H1 (cell line): Measurements from ENCODE around the gene KRTAP3-2. TPM values are rescaled to one million over a fixed set of nuclear protein-coding genes. Genes with fewer than 3 reads are reported as not detected.

Experiments
- CTCF ChIA-PET: fragments of 300-600 bp; sonication (Branson Sonifier 250); formaldehyde crosslinking; loops from one replicate; lab custom pipeline; 2021; ENCODE audit not compliant: partially characterized antibody; lab: Charles Lee
- POLR2A ChIA-PET: fragments of 300-600 bp; sonication (Branson Sonifier 250); formaldehyde crosslinking; loops from one replicate; lab custom pipeline; 2021; ENCODE audit warnings: inconsistent platforms; ENCODE audit not compliant: partially characterized antibody; lab: Charles Lee
- DNase-seq, 2 experiments: peaks; one replicate each; pipeline versions ENCODE4 v3.0.0 to v3.0.0-alpha.2; 2010 to 2022; ENCODE audit warnings: low spot score in 2 of 2, low read depth in 1 of 2, mixed read lengths in 1 of 2
- FAIRE-seq: peaks from 2 replicates; lab custom pipeline; 2011; peaks lifted over from hg19 to GRCh38; lab: Jason Lieb, UNC
- H2AFZ ChIP-seq: 2 replicates; pipeline ENCODE4 v1.8.1; 2012; ENCODE audit warnings: low read length, inconsistent platforms
- H2AK5ac ChIP-seq: 2 replicates; pipeline ENCODE4 v1.6.1; 2013; ENCODE audit warnings: low read depth, low read length
- H2BK120ac ChIP-seq: replicated peaks from 2 replicates; pipeline ENCODE3; 2013; ENCODE audit warnings: low read depth, low read length, inconsistent platforms
- H2BK12ac ChIP-seq: 2 replicates; pipeline ENCODE4 v1.6.1; 2013; ENCODE audit warnings: low read depth, low read length
- H2BK15ac ChIP-seq: 2 replicates; pipeline ENCODE4 v1.6.1; 2013; ENCODE audit warnings: low read length
- H2BK20ac ChIP-seq: 2 replicates; pipeline ENCODE4 v1.6.1; 2013; ENCODE audit warnings: low read length
- H2BK5ac ChIP-seq: 2 replicates; pipeline ENCODE4 v1.6.1; 2013; ENCODE audit warnings: low read depth, low read length
- H3K14ac ChIP-seq: 2 replicates; pipeline ENCODE4 v1.6.1; 2013; ENCODE audit warnings: inconsistent platforms; ENCODE audit not compliant: insufficient read length
- H3K18ac ChIP-seq: 2 replicates; pipeline ENCODE4 v1.6.1; 2013; ENCODE audit warnings: low read length; ENCODE audit errors: extremely low read depth
- H3K23ac ChIP-seq: 2 replicates; pipeline ENCODE4 v1.6.1; 2013; ENCODE audit warnings: inconsistent platforms; ENCODE audit not compliant: insufficient read length
- H3K23me2 ChIP-seq: 2 replicates; pipeline ENCODE4 v1.6.1; 2013; ENCODE audit warnings: low read depth, low read length
- H3K27ac ChIP-seq: 2 replicates; pipeline ENCODE4 v1.6.1; 2011; ENCODE audit warnings: low read depth, low read length, inconsistent platforms
- H3K27me3 ChIP-seq, 4 experiments: replicated peaks in 1 of 4; 1 replicate in 1 of 4; 2 replicates in 3 of 4; pipeline versions ENCODE4 v1.6.1 to v1.8.1; 2011 to 2013; ENCODE audit warnings: low read length in 3 of 4, mild to moderate bottlenecking in 3 of 4, inconsistent platforms in 2 of 4, mixed read lengths in 2 of 4, moderate library complexity in 1 of 4; ENCODE audit not compliant: control insufficient read depth in 3 of 4, insufficient read depth in 3 of 4; ENCODE audit errors: extremely low read depth in 1 of 4
- H3K36me3 ChIP-seq, 4 experiments: 2 replicates each; pipeline versions ENCODE4 v1.6.1 to v1.8.1; 2011 to 2013; ENCODE audit warnings: mild to moderate bottlenecking in 4 of 4, low read length in 3 of 4, moderate library complexity in 2 of 4, control low read depth in 1 of 4, inconsistent platforms in 1 of 4; ENCODE audit not compliant: insufficient read depth in 4 of 4, control insufficient read depth in 2 of 4
- H3K4ac ChIP-seq: replicated peaks from 2 replicates; pipeline ENCODE3; 2013; ENCODE audit warnings: low read length, low read depth, mixed read lengths, inconsistent platforms; ENCODE audit not compliant: insufficient read length
- H3K4me1 ChIP-seq, 4 experiments: replicated peaks in 1 of 4; 1 replicate in 1 of 4; 2 replicates in 3 of 4; pipeline versions ENCODE4 v1.6.1 to v1.8.1; 2011 to 2013; ENCODE audit warnings: low read length in 3 of 4, inconsistent platforms in 2 of 4, mixed read lengths in 1 of 4; ENCODE audit not compliant: insufficient read depth in 4 of 4, control insufficient read depth in 3 of 4
- H3K4me2 ChIP-seq, 2 experiments: 2 replicates each; pipeline versions ENCODE4 v1.6.1 to v1.8.1; 2011 to 2013; ENCODE audit warnings: low read depth in 2 of 2, low read length in 2 of 2, control low read depth in 1 of 2, inconsistent platforms in 1 of 2, mild to moderate bottlenecking in 1 of 2; ENCODE audit not compliant: insufficient read depth in 1 of 2
- H3K4me3 ChIP-seq, 4 experiments: fragments of 200-600, 300-600 bp in 1 of 4; sonication (generic), shearing (Covaris generic), sonication (Bioruptor Twin) in 1 of 4; 2 replicates each; pipeline versions ENCODE4 v1.5.1 to v1.8.1; 2011 to 2016; ENCODE audit warnings: low read length in 4 of 4, low read depth in 3 of 4, control low read depth in 2 of 4, inconsistent platforms in 2 of 4, mild to moderate bottlenecking in 2 of 4, mixed read lengths in 1 of 4, moderate library complexity in 1 of 4; ENCODE audit not compliant: insufficient read depth in 2 of 4; ENCODE audit errors: extremely low read depth in 1 of 4
- H3K56ac ChIP-seq: replicated peaks from 2 replicates; pipeline ENCODE3; 2013; ENCODE audit warnings: low read depth, mild to moderate bottlenecking, mixed read lengths, low read length, inconsistent platforms; ENCODE audit not compliant: insufficient read length
- H3K79me1 ChIP-seq: 2 replicates; pipeline ENCODE4 v1.6.1; 2013; ENCODE audit warnings: low read depth, low read length, control low read depth
- H3K79me2 ChIP-seq, 2 experiments: 2 replicates each; pipeline versions ENCODE4 v1.6.1 to v1.8.1; 2012 to 2013; ENCODE audit warnings: low read length in 2 of 2, mild to moderate bottlenecking in 2 of 2, inconsistent platforms in 1 of 2; ENCODE audit not compliant: insufficient read depth in 2 of 2, control insufficient read depth in 1 of 2
- H3K9ac ChIP-seq, 4 experiments: replicated peaks in 1 of 4; 1 replicate in 1 of 4; 2 replicates in 3 of 4; pipeline versions ENCODE4 v1.6.1 to v1.8.1; 2011 to 2013; ENCODE audit warnings: low read depth in 3 of 4, low read length in 3 of 4, control low read depth in 2 of 4, mild to moderate bottlenecking in 2 of 4, moderate library complexity in 2 of 4, inconsistent platforms in 1 of 4; ENCODE audit errors: extremely low read depth in 1 of 4
- H3K9me3 ChIP-seq, 2 experiments: 2 replicates each; pipeline versions ENCODE4 v1.6.1 to v1.8.1; 2012 to 2013; ENCODE audit warnings: mild to moderate bottlenecking in 2 of 2, moderate library complexity in 2 of 2, control low read depth in 1 of 2, inconsistent platforms in 1 of 2, low read depth in 1 of 2, low read length in 1 of 2, mixed read lengths in 1 of 2; ENCODE audit not compliant: insufficient read depth in 2 of 2
- H4K20me1 ChIP-seq, 2 experiments: replicated peaks in 1 of 2; 2 replicates each; pipeline versions ENCODE3 to v1.8.1; 2011 to 2013; ENCODE audit warnings: inconsistent platforms in 2 of 2, low read length in 2 of 2, mild to moderate bottlenecking in 1 of 2; ENCODE audit not compliant: insufficient read depth in 2 of 2, control insufficient read depth in 1 of 2
- H4K5ac ChIP-seq: 2 replicates; pipeline ENCODE4 v1.6.1; 2013; ENCODE audit warnings: low read length, low read depth, mixed read lengths, inconsistent platforms; ENCODE audit not compliant: insufficient read length
- H4K8ac ChIP-seq: 2 replicates; pipeline ENCODE4 v1.8.0; 2013; ENCODE audit warnings: mild to moderate bottlenecking, moderate library complexity, low read length, inconsistent platforms; ENCODE audit not compliant: insufficient read depth; ENCODE audit errors: extremely low read depth
- H4K91ac ChIP-seq: replicated peaks from 2 replicates; pipeline ENCODE3; 2013; ENCODE audit warnings: low read length, mixed read lengths, inconsistent platforms; ENCODE audit not compliant: insufficient read length
- EP300 ChIP-seq, 2 experiments: IDR thresholded peaks; 1 replicate in 1 of 2; 2 replicates in 1 of 2; pipeline ENCODE4 v1.6.1; 2011 to 2012; ENCODE audit warnings: low read depth in 2 of 2, low read length in 2 of 2, mild to moderate bottlenecking in 2 of 2, borderline replicate concordance in 1 of 2, inconsistent platforms in 1 of 2, moderate library complexity in 1 of 2
- GTF2F1 ChIP-seq: IDR thresholded peaks from 2 replicates; pipeline ENCODE4 v1.6.1; 2012; ENCODE audit warnings: low read depth, low read length, improper control_type of control experiment, borderline replicate concordance
- KDM4A ChIP-seq: IDR thresholded peaks from one replicate; pipeline ENCODE4 v1.7.1; 2012; ENCODE audit warnings: low read depth, mild to moderate bottlenecking, moderate library complexity, low read length, inconsistent platforms; ENCODE audit not compliant: severe bottlenecking
- KDM5A ChIP-seq: fragments of 200-600 bp; IDR thresholded peaks from 2 replicates; pipeline ENCODE4 v1.7.1; 2012; ENCODE audit warnings: mild to moderate bottlenecking, low read length, inconsistent platforms, mixed read lengths
- NRF1 ChIP-seq: IDR thresholded peaks from 2 replicates; pipeline ENCODE4 v1.6.1; 2011; ENCODE audit warnings: mild to moderate bottlenecking, low read depth, low read length, improper control_type of control experiment
- SP1 ChIP-seq: IDR thresholded peaks from 2 replicates; pipeline ENCODE4 v1.6.1; 2011; ENCODE audit warnings: low read depth, low read length
- TEAD4 ChIP-seq: IDR thresholded peaks from 2 replicates; pipeline ENCODE4 v1.6.1; 2012; ENCODE audit warnings: low read depth, low read length, inconsistent platforms, mixed read lengths
- WGBS, 2 experiments: shearing (Covaris generic) in 1 of 2; methylation state at CpG; one replicate each; pipeline versions ENCODE4 v1.1.6 to v1.1.7; 2013 to 2015; ENCODE audit warnings: low lambda C conversion rate in 2 of 2, mixed read lengths in 2 of 2, inconsistent platforms in 1 of 2, low coverage in 1 of 2, missing lambda C conversion rate in 1 of 2; ENCODE audit not compliant: insufficient replicate concordance in 2 of 2, insufficient coverage in 1 of 2, insufficient read length in 1 of 2; ENCODE audit errors: extremely low coverage in 1 of 2, missing lambda C conversion rate in 1 of 2; 5-methylcytosine and 5-hydroxymethylcytosine counted together
- polyA plus RNA-seq, 7 experiments: library from polyadenylated mRNA; depleted of rRNA in 3 of 7; stranded (reverse) in 5 of 7; unstranded in 2 of 7; fragments of >200 nt in 5 of 7; fragments of 200-250 nt in 2 of 7; gene quantifications; 1 replicate in 5 of 7; 2 replicates in 1 of 7; 4 replicates in 1 of 7; pipeline versions ENCODE4 v1.2.1 to v1.2.3, GENCODE V29; 2011 to 2013; ENCODE audit warnings: missing spikeins in 2 of 7, mixed read lengths in 2 of 7
- total RNA-seq: library from RNA; stranded (reverse); fragmentation: NEBNext Ultra II Directional; extraction: Animal tissue kit (Norgen Biotek cat#: 25700); gene quantifications from 2 replicates; pipeline ENCODE4 v1.2.1, GENCODE V29; 2021

The KRTAP3-2 gene
- total and polyA plus RNA-seq, 2 of the 8 experiments (the other 6 are each of a cell fraction or from before 2014, with no cell fraction given) = not detected

- Histone ChIP-seq H2BK5ac (no peak overlapping the region), H2BK20ac (no peak overlapping the region), H3K23ac (no peak overlapping the region), H3K79me2 (no peaks in the 10 kb centered on the region), H4K5ac (no peak overlapping the region), H4K8ac (no peak overlapping the region), H3K23me2 (no peaks in the 10 kb centered on the region), H3K4me2 (no peak overlapping the region), H2BK12ac (no peak overlapping the region), H4K20me1 (no peaks in the 10 kb centered on the region), H2AK5ac (no peak overlapping the region), H2AFZ (no peak overlapping the region), H3K18ac (no peak overlapping the region), H3K4ac (no peak overlapping the region), H3K9ac (no peak overlapping the region), H2BK120ac (no peak overlapping the region), H3K27ac (no peak overlapping the region), H3K56ac (no peak overlapping the region), H2BK15ac (no peak overlapping the region), H3K14ac (no peak overlapping the region), H3K4me3 (no peak overlapping the region), H3K27me3 (no peaks in the 10 kb centered on the region), H3K9me3 (no peaks in the 10 kb centered on the region), H4K91ac (no peak overlapping the region), H3K4me1 (peaks cover 0 to 7% (median 0%) of the 10 kb centered on the region in 4 experiments; a peak in 2 of 7 replicates), H3K36me3 (no peaks in the 10 kb centered on the region), H3K79me1 (no peaks in the 10 kb centered on the region)
- POLR2A ChIA-PET = no interaction called here
- CTCF ChIA-PET = interaction anchor here (1.6 to 1.9 kb wide), 2 partner anchors 9 to 10 kb away, joined by 3 to 6 read pairs; no protein-coding TSS in a partner anchor
- WGBS, 2 experiments = 94% methylated on average over 2 of the region's 2 CpGs; no CpG with 5 or more reads in 1 of the 2 experiments
- DNase-seq = no peak
- no peak for FAIRE-seq
- TF ChIP-seq EP300 (IDR thresholded peaks at IDR 0.05; ENCODE audit: borderline replicate concordance in 1 of 2, low read depth in 2 of 2, low read length in 2 of 2) = no peak
- TF ChIP-seq KDM4A = no peak
- TF ChIP-seq NRF1 = no peak
- no peak for TF ChIP-seq TEAD4
- no peak for TF ChIP-seq GTF2F1
- no peak for TF ChIP-seq SP1
- TF ChIP-seq KDM5A = no peak
Observed at GRCh38 chr17:40953881-40954280, 45.8 kb downstream of the KRTAP3-2 start.
